ENCODE data around the gene SERPINB1. TPM values are rescaled to one million over a fixed set of nuclear protein-coding genes. Genes with fewer than 3 reads are reported as not detected.
"Not testable (repeated sequence)": the region's sequence is repeated elsewhere in the genome, so short reads cannot be mapped to it uniquely, and the experiment has no call there.

The SERPINB1 gene
- total RNA-seq, 1 donor from 2014 or later: 8.2 TPM

DNA sequence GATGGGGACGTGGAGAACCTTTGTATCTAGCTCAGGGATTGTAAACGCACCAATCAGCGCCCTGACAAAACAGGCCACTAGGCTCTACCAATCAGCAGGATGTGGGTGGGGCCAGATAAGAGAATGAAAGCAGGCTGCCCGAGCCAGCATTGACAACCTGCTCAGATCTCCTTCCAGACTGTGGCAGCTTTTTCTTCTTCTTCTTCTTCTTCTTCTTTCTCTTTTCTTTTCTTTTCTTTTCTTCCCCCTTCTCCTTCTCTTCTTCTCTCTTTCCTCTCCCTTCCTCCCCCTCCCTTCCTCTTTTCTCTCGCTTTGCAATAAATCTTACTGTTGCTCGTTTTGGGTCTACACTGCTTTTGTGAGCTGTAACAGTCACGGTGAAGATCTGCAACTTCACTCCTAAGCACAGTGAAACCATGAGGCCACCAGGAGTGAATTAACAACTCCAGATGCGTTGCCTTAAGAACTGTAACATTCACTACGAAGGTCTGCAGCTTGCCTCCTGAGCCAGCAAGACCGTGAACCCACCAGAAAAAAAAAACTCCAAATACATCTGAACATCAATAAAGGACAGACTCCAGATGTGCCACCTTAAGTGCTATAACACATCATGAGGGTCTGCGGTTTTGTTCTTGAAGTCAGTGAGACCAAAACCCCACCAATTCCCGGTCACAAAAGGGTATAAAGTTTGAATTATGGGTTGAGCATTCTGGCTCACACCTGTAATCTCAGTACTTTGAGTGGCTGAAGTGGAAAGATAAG is 19.6 kb upstream of the SERPINB1 start:
- peaks cover 2% of the 10 kb centered on the region for H3K9me3 Mint-ChIP-seq (ENCODE audit: unreplicated experiment)
- no peak overlapping the region for H3K27ac Mint-ChIP-seq (ENCODE audit: unreplicated experiment)
- no peak overlapping the region for H3K4me3 Mint-ChIP-seq (ENCODE audit: unreplicated experiment)
- no peak for DNase-seq
- peaks cover 4% of the 10 kb centered on the region for H3K27me3 Mint-ChIP-seq (ENCODE audit: unreplicated experiment)
- TF ChIP-seq CTCF (IDR thresholded peaks at IDR 0.05; ENCODE audit: partially characterized antibody, unreplicated experiment): no peak
- H3K36me3 Mint-ChIP-seq (ENCODE audit: unreplicated experiment): peaks cover 5% of the 10 kb centered on the region
- H3K4me1 Mint-ChIP-seq (ENCODE audit: low read depth, unreplicated experiment): peaks cover 2% of the 10 kb centered on the region

DNA sequence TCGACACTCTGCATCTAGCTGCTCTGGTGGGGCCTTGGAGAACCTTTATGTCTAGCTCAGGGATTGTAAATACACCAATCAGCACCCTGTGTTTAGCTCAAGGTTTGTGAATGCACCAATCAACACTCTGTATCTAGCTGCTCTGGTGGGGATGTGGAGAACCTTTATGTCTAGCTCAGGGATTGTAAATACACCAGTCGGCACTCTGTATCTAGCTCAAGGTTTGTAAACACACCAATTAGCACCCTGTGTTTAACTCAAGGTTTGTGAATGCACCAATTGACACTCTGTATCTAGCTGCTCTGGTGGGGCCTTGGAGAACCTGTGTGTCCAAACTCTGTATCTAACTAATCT is 19.0 kb upstream of the SERPINB1 start:
- DNase-seq; H3K4me1 Mint-ChIP-seq (ENCODE audit: low read depth, unreplicated experiment); H3K9me3 Mint-ChIP-seq (ENCODE audit: unreplicated experiment); H3K4me3 Mint-ChIP-seq (ENCODE audit: unreplicated experiment); H3K27ac Mint-ChIP-seq (ENCODE audit: unreplicated experiment); H3K27me3 Mint-ChIP-seq (ENCODE audit: unreplicated experiment); H3K36me3 Mint-ChIP-seq (ENCODE audit: unreplicated experiment): not testable (repeated sequence)

DNA sequence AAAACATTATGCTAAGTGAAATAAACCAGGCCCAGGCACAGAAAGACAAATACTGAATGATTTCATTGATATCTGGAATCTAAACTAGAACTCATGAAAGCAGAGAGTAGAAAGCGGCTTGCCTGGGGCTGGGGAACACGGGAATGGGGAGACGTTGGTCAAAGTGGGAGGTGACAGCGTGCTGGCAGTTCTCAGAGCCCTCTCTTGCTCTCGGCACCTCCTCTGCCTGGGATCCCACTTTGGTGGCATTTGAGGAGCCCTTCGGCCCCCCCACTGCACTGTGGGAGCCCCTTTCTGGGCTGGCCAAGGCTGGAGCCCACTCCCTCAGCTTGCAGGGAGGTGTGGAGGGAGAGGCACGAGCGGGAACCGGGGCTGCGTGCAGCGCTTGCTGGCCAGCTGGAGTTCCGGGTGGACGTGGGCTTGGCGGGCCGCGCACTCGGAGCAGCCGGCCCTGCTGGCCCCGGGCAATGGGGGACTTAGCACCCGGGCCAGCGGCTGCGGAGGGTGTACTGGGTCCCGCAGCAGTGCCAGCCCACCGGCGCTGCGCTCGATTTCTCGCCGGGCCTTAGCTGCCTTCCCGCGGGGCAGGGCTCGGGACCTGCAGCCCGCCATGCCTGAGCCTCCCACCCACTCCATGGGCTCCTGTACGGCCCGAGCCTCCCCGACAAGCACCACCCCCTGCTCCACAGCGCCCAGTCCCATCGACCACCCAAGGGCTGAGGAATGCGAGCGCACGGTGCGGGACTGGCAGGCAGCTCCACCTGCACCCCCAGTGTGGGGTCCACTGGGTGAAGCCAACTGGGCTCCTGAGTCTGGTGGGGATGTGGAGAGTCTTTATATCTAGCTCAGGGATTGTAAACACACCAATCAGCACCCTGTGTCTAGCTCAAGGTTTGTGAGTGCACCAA is 18.4 kb upstream of the SERPINB1 start:
- not testable (repeated sequence) for H3K27ac Mint-ChIP-seq (ENCODE audit: unreplicated experiment); H3K27me3 Mint-ChIP-seq (ENCODE audit: unreplicated experiment); DNase-seq

GRCh38 chr6:2859185-2859700 is 17.6 kb upstream of the SERPINB1 start:
- no peak overlapping the region for H3K27ac Mint-ChIP-seq (ENCODE audit: unreplicated experiment)
- peaks cover 4% of the 10 kb centered on the region for H3K4me1 Mint-ChIP-seq (ENCODE audit: low read depth, unreplicated experiment)
- H3K9me3 Mint-ChIP-seq (ENCODE audit: unreplicated experiment): peaks cover 4% of the 10 kb centered on the region
- TF ChIP-seq CTCF (IDR thresholded peaks at IDR 0.05; ENCODE audit: partially characterized antibody, unreplicated experiment): no peak
- peaks cover 5% of the 10 kb centered on the region for H3K36me3 Mint-ChIP-seq (ENCODE audit: unreplicated experiment)
- peaks cover 4% of the 10 kb centered on the region for H3K27me3 Mint-ChIP-seq (ENCODE audit: unreplicated experiment)
- no peak for DNase-seq
- H3K4me3 Mint-ChIP-seq (ENCODE audit: unreplicated experiment): no peak overlapping the region

More for the DNA sequence above, 18.4 kb upstream of the SERPINB1 start:
- H3K36me3 Mint-ChIP-seq (ENCODE audit: unreplicated experiment); H3K4me1 Mint-ChIP-seq (ENCODE audit: low read depth, unreplicated experiment); H3K4me3 Mint-ChIP-seq (ENCODE audit: unreplicated experiment); H3K9me3 Mint-ChIP-seq (ENCODE audit: unreplicated experiment): not testable (repeated sequence)

DNA sequence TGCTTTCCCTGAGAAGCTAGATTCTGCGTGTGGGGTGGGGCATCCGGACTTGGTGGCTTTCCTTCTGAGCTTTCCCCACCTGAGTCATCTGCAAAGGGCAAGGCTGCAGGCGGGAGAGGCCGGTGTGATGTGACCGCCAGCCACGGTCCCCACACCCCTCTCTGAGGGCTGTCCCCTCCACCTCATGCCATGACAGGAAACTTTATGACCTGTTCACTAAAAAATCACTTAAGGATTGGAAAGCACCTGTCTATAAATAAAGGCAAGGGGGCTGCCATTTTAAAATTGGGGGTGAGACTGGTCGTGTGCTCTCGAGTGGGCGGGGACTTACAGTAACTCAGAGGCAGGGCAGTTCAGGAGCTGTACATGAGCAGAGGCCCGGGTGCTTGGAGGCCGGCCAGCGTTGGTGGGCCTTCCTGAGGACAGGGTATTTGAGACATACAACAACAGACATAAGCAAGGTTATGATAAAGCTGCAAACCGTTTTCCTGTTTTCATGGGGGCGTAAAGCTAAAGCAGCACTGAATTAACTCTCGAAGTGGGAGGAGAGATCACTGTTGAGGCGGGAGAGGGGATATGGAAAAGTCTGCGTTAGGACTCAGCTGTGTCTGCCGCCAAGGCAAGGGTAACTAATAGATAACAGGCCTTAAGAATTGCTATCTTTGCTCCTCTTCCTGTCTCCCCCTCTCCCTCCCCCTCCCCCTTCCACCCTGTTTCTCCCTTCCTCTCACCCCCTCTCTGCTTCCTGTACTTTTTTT is 16.1 kb upstream of the SERPINB1 start:
- Mint-ChIP-seq H3K4me1 (ENCODE audit: low read depth, unreplicated experiment) (peaks cover 5% of the 10 kb centered on the region), H3K9me3 (ENCODE audit: unreplicated experiment) (peaks cover 4% of the 10 kb centered on the region), H3K4me3 (ENCODE audit: unreplicated experiment) (no peak overlapping the region), H3K27ac (ENCODE audit: unreplicated experiment) (no peak overlapping the region), H3K36me3 (ENCODE audit: unreplicated experiment) (peaks cover 5% of the 10 kb centered on the region), H3K27me3 (ENCODE audit: unreplicated experiment) (no peaks in the 10 kb centered on the region)
- no peak for TF ChIP-seq CTCF (IDR thresholded peaks at IDR 0.05; ENCODE audit: partially characterized antibody, unreplicated experiment)
- no peak for DNase-seq
